ENCODE results near the gene F2. TPM values are rescaled to one million over a fixed set of nuclear protein-coding genes. Genes with fewer than 3 reads are reported as not detected.

The F2 gene
- total and polyA plus RNA-seq, 2 of the 13 experiments (the other 11 are each of a cell fraction or from before 2014, with no cell fraction given), result 330 to 801 TPM

GRCh38 chr11:46681814-46682213, 37.2 kb upstream of the F2 start (continued):
- TF ChIP-seq, protein P1, sequence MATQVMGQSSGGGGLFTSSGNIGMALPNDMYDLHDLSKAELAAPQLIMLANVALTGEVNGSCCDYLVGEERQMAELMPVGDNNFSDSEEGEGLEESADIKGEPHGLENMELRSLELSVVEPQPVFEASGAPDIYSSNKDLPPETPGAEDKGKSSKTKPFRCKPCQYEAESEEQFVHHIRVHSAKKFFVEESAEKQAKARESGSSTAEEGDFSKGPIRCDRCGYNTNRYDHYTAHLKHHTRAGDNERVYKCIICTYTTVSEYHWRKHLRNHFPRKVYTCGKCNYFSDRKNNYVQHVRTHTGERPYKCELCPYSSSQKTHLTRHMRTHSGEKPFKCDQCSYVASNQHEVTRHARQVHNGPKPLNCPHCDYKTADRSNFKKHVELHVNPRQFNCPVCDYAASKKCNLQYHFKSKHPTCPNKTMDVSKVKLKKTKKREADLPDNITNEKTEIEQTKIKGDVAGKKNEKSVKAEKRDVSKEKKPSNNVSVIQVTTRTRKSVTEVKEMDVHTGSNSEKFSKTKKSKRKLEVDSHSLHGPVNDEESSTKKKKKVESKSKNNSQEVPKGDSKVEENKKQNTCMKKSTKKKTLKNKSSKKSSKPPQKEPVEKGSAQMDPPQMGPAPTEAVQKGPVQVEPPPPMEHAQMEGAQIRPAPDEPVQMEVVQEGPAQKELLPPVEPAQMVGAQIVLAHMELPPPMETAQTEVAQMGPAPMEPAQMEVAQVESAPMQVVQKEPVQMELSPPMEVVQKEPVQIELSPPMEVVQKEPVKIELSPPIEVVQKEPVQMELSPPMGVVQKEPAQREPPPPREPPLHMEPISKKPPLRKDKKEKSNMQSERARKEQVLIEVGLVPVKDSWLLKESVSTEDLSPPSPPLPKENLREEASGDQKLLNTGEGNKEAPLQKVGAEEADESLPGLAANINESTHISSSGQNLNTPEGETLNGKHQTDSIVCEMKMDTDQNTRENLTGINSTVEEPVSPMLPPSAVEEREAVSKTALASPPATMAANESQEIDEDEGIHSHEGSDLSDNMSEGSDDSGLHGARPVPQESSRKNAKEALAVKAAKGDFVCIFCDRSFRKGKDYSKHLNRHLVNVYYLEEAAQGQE (IDR thresholded peaks at IDR 0.05; ENCODE audit: borderline replicate concordance in 1 of 2, low read depth in 1 of 2, low read length in 2 of 2), result no peak
- TF ChIP-seq ATF4 (CRISPR knock-in tag; IDR thresholded peaks at IDR 0.05) (no peak), ZNF333 (CRISPR knock-in tag; IDR thresholded peaks at IDR 0.05; ENCODE audit: borderline replicate concordance) (no peak), PLRG1 (conservative IDR thresholded peaks at IDR 0.05) (no peak)
- TF ChIP-seq, protein P2, sequence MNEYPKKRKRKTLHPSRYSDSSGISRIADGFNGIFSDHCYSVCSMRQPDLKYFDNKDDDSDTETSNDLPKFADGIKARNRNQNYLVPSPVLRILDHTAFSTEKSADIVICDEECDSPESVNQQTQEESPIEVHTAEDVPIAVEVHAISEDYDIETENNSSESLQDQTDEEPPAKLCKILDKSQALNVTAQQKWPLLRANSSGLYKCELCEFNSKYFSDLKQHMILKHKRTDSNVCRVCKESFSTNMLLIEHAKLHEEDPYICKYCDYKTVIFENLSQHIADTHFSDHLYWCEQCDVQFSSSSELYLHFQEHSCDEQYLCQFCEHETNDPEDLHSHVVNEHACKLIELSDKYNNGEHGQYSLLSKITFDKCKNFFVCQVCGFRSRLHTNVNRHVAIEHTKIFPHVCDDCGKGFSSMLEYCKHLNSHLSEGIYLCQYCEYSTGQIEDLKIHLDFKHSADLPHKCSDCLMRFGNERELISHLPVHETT (CRISPR knock-in tag; conservative IDR thresholded peaks at IDR 0.05), result no peak
